Stimulated activated CD8-positive, alpha-beta memory T cell treated with anti-CD3 and anti-CD28 coated beads, Interleukin-15, amount 100 ng/mL, for 4 hours (primary cell): ENCODE measurements around the gene ATG2B.
"Not testable (repeated sequence)": the region's sequence is repeated elsewhere in the genome, so short reads cannot be mapped to it uniquely, and the experiment has no call there.

Experiments used
- DNase-seq, 2 donors: peaks; one replicate each; pipeline ENCODE4 v3.0.0-alpha.2; 2020; ENCODE audit warnings: low read depth in 2 of 2

The ATG2B gene

GRCh38 chr14:96252323-96252998, 110.7 kb downstream of the ATG2B start:
- no peak for DNase-seq

GRCh38 chr14:96251656-96252155, 111.4 kb downstream of the ATG2B start:
- no peak for DNase-seq

GRCh38 chr14:96250485-96250884, 112.7 kb downstream of the ATG2B start:
- no peak for DNase-seq

- no peak for DNase-seq
These were observed 114.1 kb downstream of the ATG2B start for GRCh38 chr14:96249029-96249428.

GRCh38 chr14:96247031-96247430, 116.1 kb downstream of the ATG2B start:
- DNase-seq, result no peak

- no peak for DNase-seq
These were observed 116.6 kb downstream of the ATG2B start for GRCh38 chr14:96246539-96246847.

GRCh38 chr14:96245710-96246538, 117.2 kb downstream of the ATG2B start:
- DNase-seq, result no peak

GRCh38 chr14:96245074-96245473, 118.1 kb downstream of the ATG2B start:
- DNase-seq, result not testable (repeated sequence)

- DNase-seq, result no peak
These were observed 119.4 kb downstream of the ATG2B start for GRCh38 chr14:96243785-96244184.

- DNase-seq, result no peak
These were observed 121.0 kb downstream of the ATG2B start for GRCh38 chr14:96242126-96242525.

- no peak for DNase-seq
These were observed 122.5 kb downstream of the ATG2B start for GRCh38 chr14:96240641-96241040.

- DNase-seq, result no peak
These were observed 123.4 kb downstream of the ATG2B start for GRCh38 chr14:96239711-96240141.

GRCh38 chr14:96238676-96239265, 124.4 kb downstream of the ATG2B start:
- DNase-seq, result no peak

GRCh38 chr14:96237641-96238040, 125.5 kb downstream of the ATG2B start:
- no peak for DNase-seq

GRCh38 chr14:96235426-96235825, 127.7 kb downstream of the ATG2B start:
- no peak for DNase-seq

GRCh38 chr14:96233661-96234060, 129.5 kb downstream of the ATG2B start:
- no peak for DNase-seq

GRCh38 chr14:96232506-96232905, 130.6 kb downstream of the ATG2B start:
- DNase-seq, result no peak

- no peak for DNase-seq
These were observed 131.5 kb downstream of the ATG2B start for GRCh38 chr14:96231526-96232130.

GRCh38 chr14:96231056-96231455, 132.1 kb downstream of the ATG2B start:
- DNase-seq, result no peak

- DNase-seq, result no peak
These were observed 133.8 kb downstream of the ATG2B start for GRCh38 chr14:96229315-96229714.
